Common myeloid progenitor, CD34-positive (primary cell): Measurements from ENCODE around the gene SPPL2B.

ENCODE experiments used
- CTCF ChIA-PET: fragments of 350-600 bp; sonication (Branson Sonifier 250); formaldehyde crosslinking; loops from one replicate; lab custom pipeline; 2021; ENCODE audit warnings: antibody characterized with exemption; lab: Charles Lee
- POLR2A ChIA-PET: fragments of 350-600 bp; sonication (Branson Sonifier 250); formaldehyde crosslinking; loops from one replicate; lab custom pipeline; 2021; ENCODE audit warnings: antibody characterized with exemption; lab: Charles Lee
- DNase-seq, 3 donors: peaks; one replicate each; pipeline versions ENCODE4 v3.0.0 to v3.0.0-alpha.2; 2013
- H3K27ac ChIP-seq, 2 experiments: 1 replicate in 1 of 2; 2 replicates in 1 of 2; pipeline ENCODE4 v1.7.0; 2013; ENCODE audit warnings: inconsistent platforms in 2 of 2, low read length in 2 of 2, mild to moderate bottlenecking in 2 of 2, low read depth in 1 of 2, moderate library complexity in 1 of 2; ENCODE audit not compliant: severe bottlenecking in 2 of 2, insufficient read depth in 1 of 2, poor library complexity in 1 of 2
- H3K27me3 ChIP-seq, 5 experiments: replicated peaks in 2 of 5; 1 replicate in 3 of 5; 2 replicates in 2 of 5; pipeline versions ENCODE4 v1.6.1 to v1.7.0; 2013; ENCODE audit warnings: low read length in 4 of 5, mild to moderate bottlenecking in 2 of 5, moderate library complexity in 2 of 5, inconsistent platforms in 1 of 5; ENCODE audit not compliant: insufficient read depth in 5 of 5, control insufficient read depth in 4 of 5
- H3K36me3 ChIP-seq, 4 experiments: 1 replicate in 2 of 4; 2 replicates in 2 of 4; pipeline versions ENCODE4 v1.6.1 to v1.7.0; 2013; ENCODE audit warnings: low read length in 3 of 4, control low read depth in 1 of 4, mild to moderate bottlenecking in 1 of 4; ENCODE audit not compliant: control insufficient read depth in 4 of 4, insufficient read depth in 4 of 4
- H3K4me1 ChIP-seq, 4 experiments: 1 replicate in 3 of 4; 2 replicates in 1 of 4; pipeline versions ENCODE4 v1.6.1 to v1.7.1; 2013; ENCODE audit warnings: low read length in 3 of 4, mild to moderate bottlenecking in 3 of 4, control low read depth in 1 of 4, inconsistent platforms in 1 of 4, moderate library complexity in 1 of 4; ENCODE audit not compliant: control insufficient read depth in 4 of 4, insufficient read depth in 4 of 4; ENCODE audit errors: control extremely low read depth in 1 of 4
- H3K4me3 ChIP-seq, 7 experiments: 1 replicate in 4 of 7; 2 replicates in 3 of 7; pipeline versions ENCODE4 v1.5.1 to v1.7.0; 2013; ENCODE audit warnings: mild to moderate bottlenecking in 7 of 7, low read length in 6 of 7, moderate library complexity in 6 of 7, inconsistent platforms in 2 of 7, low read depth in 2 of 7, control low read depth in 1 of 7; ENCODE audit not compliant: insufficient read depth in 4 of 7, control insufficient read depth in 1 of 7; ENCODE audit errors: extremely low read depth in 1 of 7
- H3K9me3 ChIP-seq, 5 experiments: 1 replicate in 4 of 5; 2 replicates in 1 of 5; pipeline versions ENCODE4 v1.6.1 to v1.7.1; 2013; ENCODE audit warnings: low read length in 4 of 5, mild to moderate bottlenecking in 2 of 5, inconsistent platforms in 1 of 5, low read depth in 1 of 5, moderate library complexity in 1 of 5; ENCODE audit not compliant: control insufficient read depth in 4 of 5, insufficient read depth in 2 of 5; ENCODE audit errors: control extremely low read depth in 1 of 5
- WGBS: methylation state at CpG from one replicate; pipeline ENCODE4 v1.1.5; 2013; ENCODE audit not compliant: insufficient coverage; 5-methylcytosine and 5-hydroxymethylcytosine counted together

Gene SPPL2B

DNA sequence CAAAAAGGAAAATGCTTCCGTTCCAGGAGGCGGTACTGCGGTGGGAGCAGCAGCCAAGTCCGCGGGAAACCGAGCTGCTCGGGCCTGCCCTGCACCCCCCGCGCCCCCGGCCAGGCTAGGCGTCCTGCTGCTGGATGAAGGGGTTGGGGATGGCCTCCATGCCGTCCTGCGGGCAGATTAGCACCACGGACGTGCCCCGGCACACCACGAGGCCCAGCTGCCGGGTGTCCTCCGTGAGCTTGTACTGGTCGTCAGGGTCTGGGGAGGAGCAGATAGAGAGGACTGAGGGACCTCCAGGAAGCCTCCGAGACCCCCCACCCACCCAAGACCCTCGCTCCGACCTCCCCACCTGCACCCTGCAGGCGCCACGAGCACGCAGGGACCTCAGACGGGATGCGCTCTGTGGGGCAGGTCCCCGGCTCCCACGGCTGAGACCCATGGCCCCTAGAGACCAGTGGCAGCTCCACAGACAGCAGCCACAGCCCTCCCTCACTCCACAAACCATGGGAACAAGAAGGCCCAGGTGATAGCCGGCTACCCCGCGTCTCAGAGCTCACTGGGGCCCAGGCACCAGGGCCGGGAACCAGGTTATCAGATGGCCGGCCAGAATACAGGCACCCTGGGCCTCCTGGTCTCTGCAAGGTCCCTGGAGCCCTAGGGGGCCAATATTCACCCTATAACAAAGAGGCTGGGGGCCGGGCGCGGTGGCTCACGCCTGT, 6.8 kb upstream of the SPPL2B start:
- no peaks in the 10 kb centered on the region for H3K9me3 ChIP-seq
- 95% methylated on average over 35 of the region's 39 CpGs for WGBS
- no peaks in the 10 kb centered on the region for H3K27me3 ChIP-seq
- H3K4me1 ChIP-seq, result peaks cover 0 to 58% (median 31%) of the 10 kb centered on the region in 4 experiments
- DNase-seq, result no peak
- POLR2A ChIA-PET, result interaction anchor here (0.5 kb wide), 1 partner anchor 169 kb away, joined by 3 read pairs; no protein-coding TSS in a partner anchor
- H3K4me3 ChIP-seq, result no peak overlapping the region
- CTCF ChIA-PET, result interaction anchor here (0.5 to 2.5 kb wide), 6 partner anchors 10 to 85 kb away, joined by 3 to 8 read pairs (median 4); no protein-coding TSS in a partner anchor
- H3K36me3 ChIP-seq, result peaks cover 0 to 51% (median 19%) of the 10 kb centered on the region in 4 experiments
- no peak overlapping the region for H3K27ac ChIP-seq

- peaks cover 0 to 54% (median 19%) of the 10 kb centered on the region in 4 experiments for H3K36me3 ChIP-seq
- WGBS, result 83% methylated on average over 7 of the region's 19 CpGs
- H3K27me3 ChIP-seq, result no peaks in the 10 kb centered on the region
- H3K9me3 ChIP-seq, result no peaks in the 10 kb centered on the region
- no peak overlapping the region for H3K4me3 ChIP-seq
- POLR2A ChIA-PET, result interaction anchor here (1.0 to 2.7 kb wide), 3 partner anchors 8 to 33 kb away, joined by 4 to 23 read pairs (median 7); no protein-coding TSS in a partner anchor
- peaks cover 2 to 59% (median 41%) of the 10 kb centered on the region in 4 experiments for H3K4me1 ChIP-seq
- DNase-seq, result no peak
- peak overlapping the region; percentile 73 to 86 for H3K27ac ChIP-seq
- CTCF ChIA-PET, result interaction anchor here (0.8 to 2.9 kb wide), 5 partner anchors 8 to 70 kb away, joined by 3 to 14 read pairs (median 7); no protein-coding TSS in a partner anchor
These were observed 4.8 kb upstream of the SPPL2B start for GRCh38 chr19:2323707-2324106.

DNA sequence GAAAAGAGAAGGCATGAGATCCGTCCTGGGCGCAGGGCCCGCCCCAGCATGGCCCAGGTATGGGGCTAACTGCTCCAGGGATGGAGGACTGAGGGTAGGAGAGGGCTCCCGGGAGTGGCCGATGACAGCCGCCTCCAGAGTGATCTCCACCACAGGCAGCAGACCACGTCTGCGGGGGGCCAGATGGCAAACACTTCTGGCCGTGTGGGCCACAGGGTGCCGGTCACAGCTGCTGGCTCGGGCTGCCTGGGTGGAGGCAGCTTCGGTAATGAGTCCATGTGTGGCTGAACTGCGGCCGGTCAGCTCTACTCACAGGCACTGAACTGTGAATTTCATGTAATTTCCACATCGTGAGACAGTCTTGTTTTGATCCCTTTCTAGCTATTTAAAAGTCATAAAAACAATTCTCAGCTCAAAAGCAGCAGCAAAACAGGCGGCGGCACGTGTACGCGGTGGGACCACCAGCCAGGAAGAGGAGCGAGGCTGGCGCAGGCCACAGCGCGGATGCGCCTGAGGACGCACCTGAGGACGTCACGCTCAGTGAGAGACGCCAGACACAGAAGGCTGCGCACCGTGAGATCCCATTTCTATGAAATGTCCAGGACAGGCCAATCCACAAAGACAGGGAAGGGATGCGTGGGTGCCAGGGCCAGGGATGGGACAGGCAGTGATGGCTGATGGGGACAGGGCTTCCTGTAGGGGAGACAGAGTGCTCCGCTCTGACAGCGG, 4.1 kb upstream of the SPPL2B start:
- H3K36me3 ChIP-seq, result peaks cover 0 to 54% (median 19%) of the 10 kb centered on the region in 4 experiments
- H3K4me1 ChIP-seq, result peaks cover 2 to 56% (median 44%) of the 10 kb centered on the region in 4 experiments
- POLR2A ChIA-PET, result interaction anchor here (0.7 to 2.7 kb wide), 15 partner anchors 8 to 152 kb away, joined by 3 to 23 read pairs (median 5); partner anchors contain the start of genes GADD45B and PEAK3
- CTCF ChIA-PET, result interaction anchor here (0.9 to 2.9 kb wide), 7 partner anchors 9 to 153 kb away, joined by 3 to 14 read pairs (median 7); no protein-coding TSS in a partner anchor
- DNase-seq, result peak in 1 of 3 donors; percentile 45
- WGBS, result 80% methylated on average over 33 of the region's 34 CpGs
- H3K9me3 ChIP-seq, result no peaks in the 10 kb centered on the region
- peak overlapping the region; percentile 73 to 86 for H3K27ac ChIP-seq
- no peaks in the 10 kb centered on the region for H3K27me3 ChIP-seq
- H3K4me3 ChIP-seq, result peak overlapping the region in 4 of 7 experiments; percentile 12 to 55 (median 18)

GRCh38 chr19:2325281-2326046, 3.0 kb upstream of the SPPL2B start:
- Histone ChIP-seq H3K9me3 (no peaks in the 10 kb centered on the region), H3K27ac (peak overlapping the region; percentile 88 to 96), H3K4me1 (peaks cover 2 to 66% (median 52%) of the 10 kb centered on the region in 4 experiments), H3K27me3 (no peaks in the 10 kb centered on the region), H3K4me3 (peak overlapping the region in 5 of 7 experiments; percentile 21 to 64 (median 51)), H3K36me3 (peaks cover 0 to 54% (median 19%) of the 10 kb centered on the region in 4 experiments)
- ChIA-PET CTCF (interaction anchor here (0.9 to 2.9 kb wide), 9 partner anchors 8 to 286 kb away, joined by 3 to 14 read pairs (median 5); partner anchors contain the start of gene TIMM13), POLR2A (interaction anchor here (0.5 to 2.7 kb wide), 20 partner anchors 9 to 151 kb away, joined by 3 to 23 read pairs (median 5); partner anchors contain the start of genes GADD45B and PEAK3)
- DNase-seq, result peak; percentile 99 to 100 (median 99)
- WGBS, result 7% methylated on average over 23 of the region's 29 CpGs

DNA sequence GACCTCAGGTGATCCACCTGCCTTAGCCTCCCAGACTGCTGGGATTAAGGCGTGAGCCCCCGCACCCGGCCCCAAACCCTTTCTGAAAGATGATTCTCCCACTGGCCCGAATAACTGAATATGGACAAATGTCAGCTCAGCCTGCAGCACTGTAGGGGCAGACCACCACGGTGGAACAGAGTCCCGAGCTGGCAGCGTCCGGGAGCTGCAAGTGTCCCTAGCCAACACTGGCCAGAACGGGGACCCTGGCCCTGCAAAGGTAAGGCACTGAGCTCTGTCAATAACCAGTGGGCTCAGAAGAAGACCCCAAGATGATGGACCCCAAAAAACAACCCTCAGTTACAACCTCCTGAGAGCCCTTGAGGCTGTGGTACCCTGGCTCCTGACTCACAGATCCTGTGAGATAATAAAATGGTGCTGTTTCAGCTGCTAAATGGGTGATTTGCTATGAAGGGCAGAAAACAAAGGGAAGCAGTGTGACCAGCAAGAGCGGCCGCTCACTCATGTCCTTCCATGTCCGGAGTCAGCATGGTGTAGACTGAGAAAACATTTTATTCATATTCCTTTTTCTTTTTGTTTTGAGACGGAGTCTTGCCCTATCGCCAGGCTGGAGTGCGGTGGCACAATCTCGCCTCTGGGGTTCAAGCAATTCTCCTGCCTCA, 1.7 kb upstream of the SPPL2B start:
- DNase-seq, result no peak
- WGBS, result 95% methylated on average over 16 of the region's 16 CpGs
- peaks cover 2 to 80% (median 65%) of the 10 kb centered on the region in 4 experiments for H3K4me1 ChIP-seq
- H3K27me3 ChIP-seq, result no peaks in the 10 kb centered on the region
- peak overlapping the region in 5 of 7 experiments; percentile 80 to 98 (median 95) for H3K4me3 ChIP-seq
- H3K9me3 ChIP-seq, result no peaks in the 10 kb centered on the region
- CTCF ChIA-PET, result interaction anchor here (0.6 to 2.9 kb wide), 8 partner anchors 11 to 301 kb away, joined by 3 to 11 read pairs (median 4); no protein-coding TSS in a partner anchor
- peak overlapping the region; percentile 88 to 96 for H3K27ac ChIP-seq
- H3K36me3 ChIP-seq, result peaks cover 0 to 46% (median 13%) of the 10 kb centered on the region in 4 experiments
- POLR2A ChIA-PET, result interaction anchor here (0.6 to 2.7 kb wide), 6 partner anchors 11 to 153 kb away, joined by 3 to 23 read pairs (median 5); partner anchors contain the start of gene PEAK3
